Left renal cortex interstitium (tissue), 4 donors: ENCODE data around the gene ZBTB42. TPM values are rescaled to one million over a fixed set of nuclear protein-coding genes. Genes with fewer than 3 reads are reported as not detected.
"Not testable (repeated sequence)": the region's sequence is repeated elsewhere in the genome, so short reads cannot be mapped to it uniquely, and the experiment has no call there.

Source experiments
- DNase-seq, 4 donors: peaks; one replicate each; pipeline ENCODE4 v3.0.0-alpha.2; 2013; ENCODE audit warnings: low read depth in 4 of 4, low spot score in 2 of 4, missing footprints in 1 of 4
- polyA plus RNA-seq, 4 donors: library from polyadenylated mRNA; unstranded; fragments of 120-200 nt; gene quantifications; one replicate each; pipeline ENCODE4 v1.2.1, GENCODE V29; 2013; ENCODE audit not compliant: insufficient read length in 4 of 4

ZBTB42 gene
- polyA plus RNA-seq, 4 donors = 4.1 to 5.9 (median 4.5) TPM

DNA sequence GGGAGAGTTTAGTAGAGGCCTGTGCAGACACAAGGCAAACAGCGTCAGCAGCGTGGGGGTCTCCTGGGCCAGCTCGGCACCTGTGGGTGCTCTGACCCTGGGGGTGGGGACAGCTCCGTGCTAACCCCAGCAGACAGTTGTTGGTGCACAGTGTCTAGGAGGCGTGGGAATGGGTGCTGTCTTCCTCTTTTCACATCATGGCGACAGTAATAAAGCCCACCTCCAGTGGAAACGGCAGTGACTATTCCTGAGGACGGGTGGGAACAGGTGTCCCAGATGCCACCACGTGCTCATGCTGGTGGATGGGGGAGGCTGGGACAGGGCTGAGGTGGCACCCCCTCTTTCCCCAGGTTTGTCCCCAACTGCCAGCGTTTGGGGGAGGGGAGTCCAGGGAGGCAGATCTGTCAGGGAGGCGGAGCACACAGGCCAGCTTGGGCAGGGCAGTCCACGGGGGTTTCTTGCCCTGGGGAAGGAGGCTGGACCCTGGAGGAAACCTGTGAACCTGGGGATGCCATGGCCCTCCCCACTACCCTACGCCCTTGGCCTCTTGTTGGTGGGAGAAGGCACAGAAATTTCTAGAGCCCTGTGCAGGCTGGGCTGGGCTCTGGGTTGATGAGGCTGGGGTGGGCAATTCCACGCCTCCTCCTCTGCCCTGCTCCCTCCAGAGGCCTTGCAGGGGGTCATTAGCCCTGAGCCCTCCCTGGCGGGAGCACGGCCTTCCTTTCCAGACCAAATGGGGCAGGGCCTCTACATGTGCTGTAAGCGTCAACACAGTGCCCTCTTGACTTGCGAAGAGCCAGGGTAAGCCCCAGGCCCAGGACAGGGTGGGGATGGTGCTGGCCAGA lies 3.8 kb downstream of the ZBTB42 start:
- no peak for DNase-seq

DNA sequence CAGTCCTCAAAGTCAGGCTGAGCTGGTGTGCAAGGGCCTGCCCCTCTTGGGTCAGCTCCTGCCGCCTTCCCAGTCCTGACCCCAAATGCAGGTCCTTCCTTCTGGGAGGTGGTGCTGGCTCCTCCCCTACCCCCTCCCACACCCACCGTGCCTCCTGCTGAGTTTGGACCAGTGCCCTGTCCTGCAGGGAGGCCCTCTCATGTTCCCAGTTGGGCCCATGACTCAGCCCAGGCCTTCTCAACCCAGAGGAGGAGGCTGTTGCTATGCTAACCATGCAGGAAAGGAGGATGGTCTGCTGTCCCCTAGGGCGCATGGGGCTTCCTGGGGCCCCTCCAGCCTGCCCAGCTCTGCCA lies 4.4 kb downstream of the ZBTB42 start:
- DNase-seq = no peak

GRCh38 chr14:104805941-104806624 lies 5.2 kb downstream of the ZBTB42 start:
- no peak for DNase-seq

- DNase-seq = no peak
These were observed 5.9 kb downstream of the ZBTB42 start for GRCh38 chr14:104806625-104807465.

- DNase-seq = no peak
These were observed 7.6 kb downstream of the ZBTB42 start for GRCh38 chr14:104808456-104808855.

GRCh38 chr14:104810316-104810715 lies 9.4 kb downstream of the ZBTB42 start:
- no peak for DNase-seq

DNA sequence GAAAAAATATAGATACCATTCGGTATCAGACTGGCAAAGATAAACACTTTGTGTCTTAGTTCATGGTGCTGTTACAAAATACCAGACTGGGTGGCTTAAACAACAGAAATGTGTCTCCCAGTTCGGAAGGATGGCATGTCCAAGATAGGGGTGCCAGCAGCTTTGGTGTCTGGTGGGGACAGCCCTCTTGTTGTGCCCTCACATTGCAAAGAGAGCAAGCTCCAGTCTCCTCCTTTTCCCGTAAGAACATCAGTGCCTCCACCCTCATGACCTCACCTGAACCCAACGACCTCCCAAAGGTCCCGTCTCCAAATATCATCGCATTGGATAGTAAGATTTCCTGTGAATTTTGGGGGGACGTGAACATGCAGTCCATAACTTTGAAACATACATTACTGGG lies 12.4 kb downstream of the ZBTB42 start:
- no peak for DNase-seq

GRCh38 chr14:104814701-104815100 lies 13.8 kb downstream of the ZBTB42 start:
- not testable (repeated sequence) for DNase-seq

DNA sequence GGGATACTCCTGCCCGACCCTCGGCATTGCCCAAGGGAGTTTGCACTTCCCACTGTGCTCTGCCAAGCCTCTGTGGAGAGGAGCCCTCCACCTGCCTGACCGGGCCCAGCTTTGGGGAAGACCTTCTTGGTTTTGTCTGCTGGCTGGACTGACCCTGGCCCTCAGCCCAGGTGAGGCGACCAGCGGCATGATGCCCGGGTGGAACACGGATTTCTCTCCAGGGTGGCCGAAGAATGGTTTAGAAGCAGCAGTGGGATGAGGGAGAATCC lies 15.6 kb downstream of the ZBTB42 start:
- no peak for DNase-seq

- DNase-seq = no peak
These were observed 17.2 kb downstream of the ZBTB42 start for GRCh38 chr14:104817930-104818713.

DNA sequence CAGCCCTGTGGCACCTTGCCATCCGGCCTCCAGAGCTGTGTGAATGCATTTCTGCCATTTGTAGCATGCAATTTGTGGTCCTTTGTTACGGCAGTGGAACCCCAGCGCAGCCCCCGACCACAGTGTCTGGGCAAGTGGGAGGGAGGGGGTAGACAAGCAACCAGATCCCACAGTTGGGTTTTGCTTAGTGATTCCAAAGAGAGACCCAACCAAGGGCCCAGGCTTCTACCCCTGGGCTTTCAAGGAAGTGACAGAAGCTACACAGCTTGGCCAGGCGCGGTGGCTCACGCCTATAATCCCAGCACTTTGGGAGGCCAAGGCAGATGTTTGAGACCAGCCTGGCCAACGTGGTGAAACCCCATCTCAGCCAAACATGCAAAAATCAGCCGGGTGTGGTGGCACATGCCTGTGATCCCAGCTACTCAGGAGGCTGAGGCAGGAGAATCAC lies 17.8 kb downstream of the ZBTB42 start:
- no peak for DNase-seq

DNA sequence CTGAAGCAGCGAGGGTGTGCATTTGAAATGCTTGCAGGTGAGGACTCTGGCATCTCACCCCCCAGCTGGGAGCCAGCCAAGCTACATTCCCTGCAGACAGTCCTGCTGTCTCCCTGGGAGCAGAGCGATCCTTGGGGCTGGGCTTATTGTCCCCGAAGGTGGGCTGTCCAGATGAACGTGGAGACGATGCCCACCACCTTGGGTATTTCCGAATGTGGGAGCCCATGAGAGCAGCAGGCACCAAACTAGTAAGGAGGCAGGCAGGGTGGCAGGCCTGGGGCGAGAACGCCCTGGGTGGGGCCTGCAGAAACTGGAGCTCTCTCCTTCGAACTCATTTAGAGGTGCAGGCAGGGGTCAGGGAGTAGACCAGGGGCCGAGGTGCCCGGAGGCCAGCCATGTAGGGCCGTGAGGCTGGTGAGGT lies 18.5 kb downstream of the ZBTB42 start:
- no peak for DNase-seq

DNA sequence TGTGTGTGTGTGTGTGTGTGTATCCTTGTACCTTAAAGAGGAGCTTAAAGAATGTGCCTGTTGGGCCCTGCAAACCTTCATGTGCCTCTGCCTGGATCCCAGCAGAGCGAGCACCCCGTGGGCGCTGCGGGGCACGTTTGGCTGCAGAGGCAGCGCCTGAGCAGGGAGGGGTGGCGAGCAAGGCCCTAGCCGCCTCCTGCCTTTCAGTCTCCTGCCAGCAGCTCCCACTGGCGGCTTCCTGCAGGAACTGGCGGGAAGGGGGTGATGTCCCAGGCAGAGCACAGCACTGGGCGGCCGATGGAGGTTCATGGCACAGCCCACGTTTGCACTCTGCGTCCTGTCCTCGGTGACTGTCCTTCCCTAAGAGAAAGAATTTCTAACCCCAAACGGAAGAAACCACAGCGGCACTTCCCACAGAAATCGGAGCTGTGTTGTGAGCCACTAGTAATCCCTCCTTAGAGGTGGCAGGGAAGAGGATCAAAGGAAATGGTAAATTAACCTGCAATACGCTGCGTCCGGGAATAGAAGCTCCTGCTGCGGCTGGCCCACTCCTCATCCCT lies 19.8 kb downstream of the ZBTB42 start:
- DNase-seq = no peak

- DNase-seq = no peak
These were observed 20.5 kb downstream of the ZBTB42 start for GRCh38 chr14:104821229-104821945.

GRCh38 chr14:104821971-104822608 lies 21.2 kb downstream of the ZBTB42 start:
- no peak for DNase-seq

DNA sequence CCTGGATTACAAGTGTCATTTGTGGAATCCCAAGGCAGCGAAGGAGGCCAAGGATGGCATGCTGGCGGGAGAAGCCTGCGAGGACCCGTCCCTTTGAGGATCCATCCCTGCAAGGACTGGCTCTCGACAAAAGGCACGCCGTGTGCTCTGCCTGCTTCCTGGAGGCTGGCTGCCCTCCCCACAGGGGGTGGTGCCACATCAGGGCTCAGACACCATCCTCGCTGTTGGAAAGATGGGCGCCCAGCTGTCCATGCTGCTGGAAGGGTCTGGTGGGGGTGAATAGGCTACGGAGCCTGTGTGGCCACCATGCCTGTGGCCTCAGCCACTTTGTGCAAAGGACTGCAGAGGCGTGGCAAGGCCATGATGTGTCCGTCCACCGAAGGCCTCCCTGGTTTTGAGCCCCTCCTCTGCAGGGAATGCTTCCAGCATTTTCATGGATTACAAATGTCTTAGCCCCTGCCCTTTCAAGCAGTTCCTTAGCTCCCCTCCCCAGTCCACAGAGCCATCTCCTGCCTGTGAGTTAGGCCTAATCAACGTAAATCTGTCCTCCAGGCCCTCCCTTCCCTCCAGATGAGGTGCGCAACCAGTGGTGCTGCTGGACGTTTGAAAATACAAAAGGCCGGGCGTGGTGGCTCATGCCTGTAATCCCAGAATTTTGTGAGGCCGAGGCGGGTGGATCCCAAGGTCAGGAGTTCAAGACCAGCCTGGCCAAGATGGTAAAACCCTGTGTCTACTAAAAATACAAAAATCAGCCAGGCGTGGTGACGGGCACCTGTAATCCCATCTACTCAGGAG lies 22.1 kb downstream of the ZBTB42 start:
- DNase-seq = no peak

DNA sequence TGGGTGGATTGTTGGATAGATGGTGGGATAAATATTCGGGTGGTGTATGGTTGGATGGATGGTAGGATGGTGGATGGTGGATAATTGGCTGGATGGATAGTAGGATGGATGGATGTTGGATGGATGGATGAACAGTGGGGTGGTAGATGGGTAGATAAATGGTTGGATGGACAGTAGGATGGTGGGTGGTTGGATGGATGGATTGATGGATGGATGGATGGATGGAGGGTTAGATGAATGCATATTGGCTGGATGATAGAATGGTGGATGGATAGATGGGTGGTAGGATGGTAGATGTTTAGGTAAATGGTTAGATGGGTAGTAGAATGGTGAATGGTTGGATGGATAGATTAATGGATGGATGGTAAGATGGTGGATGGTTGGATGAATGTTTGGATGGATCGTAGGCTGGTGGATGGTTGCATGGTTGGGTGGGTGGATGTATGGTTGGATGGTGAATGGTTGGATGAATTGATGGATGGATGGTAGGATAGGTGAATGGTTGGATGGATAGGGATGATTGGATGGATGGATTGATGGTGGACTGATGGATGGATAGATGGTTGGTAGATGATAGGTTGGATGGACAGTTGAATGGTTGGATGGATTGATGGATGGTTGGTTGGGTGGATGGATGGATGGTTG lies 23.6 kb downstream of the ZBTB42 start:
- DNase-seq = no peak
